Muscle of back (tissue), 13 donors: Measurements from ENCODE around the gene TMEM125. TPM values are rescaled to one million over a fixed set of nuclear protein-coding genes. Genes with fewer than 3 reads are reported as not detected.

Experiments used
- DNase-seq, 3 donors: peaks; one replicate each; pipeline versions ENCODE4 v3.0.0 to v3.0.0-alpha.2; 2013
- long read RNA-seq, 9 donors: transcript quantifications; one replicate each; lab custom pipeline, GENCODE V29; 2026
- polyA plus RNA-seq, 10 donors: library from polyadenylated mRNA; unstranded; fragments of 120-200 nt; gene quantifications; one replicate each; pipeline ENCODE4 v1.2.1, GENCODE V29; 2013; ENCODE audit not compliant: insufficient read length in 10 of 10

The TMEM125 gene
- 1 to 10 TPM in 1 of 10 donors, under 1 TPM in 1, not detected in 8; 0.41 to 1.5 TPM for polyA plus RNA-seq
- long read RNA-seq, donor 1: 0 reads
- long read RNA-seq, donor 2: 0 reads
- long read RNA-seq, donor 3: 0 reads
- long read RNA-seq, donor 4: 0 reads
- long read RNA-seq, donor 5: 0 reads
- long read RNA-seq, donor 6: 0 reads
- long read RNA-seq, donor 7: 0 reads
- long read RNA-seq, donor 8: 0 reads
- long read RNA-seq, donor 9: 0 reads

DNA sequence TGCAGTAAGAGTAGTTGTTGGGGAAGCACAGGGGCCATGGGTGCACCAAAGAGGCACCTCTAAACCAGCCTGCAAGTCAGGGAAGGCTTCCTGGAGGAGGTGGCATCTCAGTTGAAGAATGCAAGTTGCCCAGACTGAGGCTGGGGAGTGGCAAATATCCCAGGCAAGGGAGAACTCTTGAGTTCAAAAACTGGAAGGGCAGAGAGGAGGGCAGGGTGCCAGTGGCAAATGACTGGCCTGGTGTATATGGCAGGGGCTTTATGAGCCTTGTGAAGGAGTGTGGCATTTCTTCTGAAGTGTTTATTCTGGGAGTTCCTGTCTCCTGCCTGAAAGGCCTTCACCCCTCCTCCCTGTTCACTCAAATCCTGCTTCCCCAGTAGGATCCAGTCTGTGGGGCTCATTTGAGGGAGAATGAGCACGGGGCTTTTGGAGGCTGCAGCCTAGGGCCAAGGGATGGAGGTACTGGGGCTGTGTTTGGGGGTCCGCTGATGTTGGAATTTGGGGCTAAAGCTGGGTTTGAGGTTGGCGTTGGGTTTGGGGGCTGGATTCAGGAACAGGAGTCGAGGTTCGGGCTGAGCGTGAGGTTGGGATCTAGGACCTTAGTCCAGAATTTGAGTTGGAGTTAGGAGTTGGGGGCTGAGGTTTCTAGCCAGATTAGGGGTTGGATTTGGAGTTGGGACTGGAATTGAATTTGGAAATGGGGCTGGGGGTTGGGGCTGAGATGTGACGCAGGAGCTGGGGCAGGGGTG, at the start of gene TMEM125:
TMEM125 (plus strand) TSS at position 357 of the 749 bp plus-strand sequence. CDS start 2,740 bp downstream, outside the sequence.
- DNase-seq: no peak

DNA sequence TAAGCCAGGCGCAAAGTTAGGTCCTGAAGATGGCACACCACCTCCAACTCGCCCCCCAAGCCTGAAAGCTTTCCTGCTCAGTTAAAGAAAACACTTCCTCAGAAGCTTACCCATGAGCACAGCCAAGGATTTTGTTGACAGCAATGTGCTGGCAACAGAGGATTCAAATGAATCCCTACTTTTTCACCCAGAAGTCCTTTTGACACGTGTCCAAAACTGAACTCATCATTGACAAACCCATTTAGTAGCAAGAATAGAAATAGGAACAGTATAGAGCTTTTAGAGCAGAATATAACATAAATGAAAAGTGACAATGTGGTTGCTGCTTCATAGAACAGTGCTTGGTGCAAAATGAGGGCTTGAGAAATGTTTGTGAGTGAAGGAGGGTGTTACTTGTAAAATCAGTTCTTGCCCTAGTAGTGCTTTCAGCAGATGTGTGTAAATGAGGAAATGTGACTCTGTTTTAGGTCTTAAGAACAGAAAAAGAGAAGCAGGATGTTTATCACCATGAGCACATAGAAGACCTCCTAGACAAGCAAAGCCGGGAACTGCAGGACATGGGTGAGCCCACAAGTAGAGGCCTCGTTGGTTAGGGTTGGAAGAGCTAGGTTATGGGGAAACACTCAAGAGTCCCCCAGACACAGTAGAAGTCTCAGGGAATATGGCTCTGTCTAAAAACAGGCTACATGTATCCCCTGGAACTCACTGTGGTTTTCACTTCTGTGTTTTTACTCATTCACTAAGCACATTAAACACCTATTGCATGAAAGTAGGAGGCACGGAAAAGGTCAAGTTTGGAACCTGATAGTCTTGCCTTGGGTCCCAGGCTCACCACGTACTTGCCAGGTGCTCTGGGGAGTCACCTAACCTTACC, 48.6 kb upstream of the TMEM125 start:
- no peak for DNase-seq

DNA sequence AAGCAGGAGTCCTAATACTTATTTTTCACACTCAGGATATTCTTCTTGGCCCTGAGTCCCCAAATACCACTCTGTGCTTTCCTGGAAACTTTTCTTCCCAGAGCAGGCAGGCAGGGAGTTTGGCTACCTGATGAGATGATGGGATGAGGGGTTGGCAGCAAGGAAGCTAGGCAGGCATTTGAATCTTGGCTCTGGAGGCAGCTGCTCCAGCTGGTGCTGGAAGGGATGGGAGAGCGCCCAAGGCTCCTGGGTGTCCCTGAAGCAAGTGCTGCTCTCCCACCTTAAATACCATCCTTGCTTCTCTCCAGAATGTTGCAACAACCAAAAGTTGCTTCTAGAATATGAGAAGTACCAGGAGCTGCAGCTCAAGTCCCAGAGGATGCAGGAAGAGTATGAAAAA, 48.0 kb upstream of the TMEM125 start:
- no peak for DNase-seq

DNA sequence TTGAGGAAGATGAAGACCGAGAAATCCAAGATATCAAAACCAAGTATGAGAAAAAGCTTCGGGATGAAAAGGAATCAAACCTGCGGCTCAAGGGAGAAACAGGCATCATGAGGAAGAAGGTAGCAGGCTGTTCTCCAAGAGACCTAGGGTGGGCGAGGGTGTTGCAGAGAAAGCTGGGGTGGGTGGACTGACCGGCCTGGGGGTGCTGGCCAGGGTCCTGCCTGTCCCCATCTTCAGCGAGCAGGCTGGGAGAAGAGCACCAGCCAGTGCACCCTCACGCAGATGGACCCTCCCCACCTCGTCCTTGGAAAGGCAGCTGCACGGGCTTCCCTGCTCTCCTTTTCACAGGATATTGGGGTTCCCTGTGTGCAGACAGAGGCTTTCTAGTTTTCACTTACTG, 46.9 kb upstream of the TMEM125 start:
- no peak for DNase-seq

DNA sequence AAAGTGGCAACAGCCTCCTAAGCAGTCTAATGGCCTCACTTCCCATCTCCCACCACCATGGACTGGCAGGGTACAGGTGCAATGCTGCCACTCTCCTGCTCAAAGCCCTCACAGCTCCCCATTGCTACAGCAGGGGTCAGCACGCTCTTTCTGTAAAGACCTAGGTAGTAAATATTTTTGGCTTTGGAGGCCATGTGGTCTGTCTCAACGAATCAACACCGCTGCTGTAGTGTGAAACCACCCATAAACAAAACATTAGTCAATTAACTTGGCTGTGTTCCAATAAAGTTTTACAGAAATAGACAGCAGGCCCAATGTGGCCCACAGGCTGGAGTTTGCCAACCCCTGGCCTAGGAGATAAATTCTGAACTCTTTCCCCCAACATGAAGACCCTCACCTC, 44.6 kb upstream of the TMEM125 start:
- DNase-seq: no peak

DNA sequence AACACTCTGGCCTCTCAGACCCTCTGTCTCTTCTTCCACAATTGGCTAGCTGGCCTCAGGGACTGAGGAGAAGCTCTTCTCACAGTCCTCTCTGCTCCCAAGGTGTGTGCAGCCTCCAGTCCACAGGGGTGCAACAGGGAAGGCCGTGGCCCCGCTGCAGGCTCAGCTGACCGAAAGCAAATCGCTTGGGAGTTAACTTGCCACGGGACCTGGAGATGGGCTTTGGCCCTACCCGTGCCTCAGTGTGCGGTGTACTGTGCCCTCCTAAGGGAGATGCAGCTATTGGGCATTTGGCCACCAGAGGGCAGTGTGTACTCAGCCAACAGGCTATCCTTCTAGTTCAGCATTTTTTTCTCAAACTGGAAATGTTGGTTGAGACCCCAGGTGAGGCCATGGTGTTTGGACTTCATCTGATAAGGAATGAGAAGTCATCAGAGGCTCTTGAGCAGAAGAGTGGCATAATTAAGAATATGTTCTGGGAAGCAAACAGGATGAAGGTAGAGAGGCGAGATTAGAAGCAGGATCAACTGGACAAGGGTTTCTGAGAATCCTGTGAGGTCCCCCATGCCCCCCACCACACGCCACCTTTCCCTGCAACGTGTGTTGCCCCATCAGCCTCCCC, 42.5 kb upstream of the TMEM125 start:
- DNase-seq: peak; percentile 57 to 85 (median 81)

DNA sequence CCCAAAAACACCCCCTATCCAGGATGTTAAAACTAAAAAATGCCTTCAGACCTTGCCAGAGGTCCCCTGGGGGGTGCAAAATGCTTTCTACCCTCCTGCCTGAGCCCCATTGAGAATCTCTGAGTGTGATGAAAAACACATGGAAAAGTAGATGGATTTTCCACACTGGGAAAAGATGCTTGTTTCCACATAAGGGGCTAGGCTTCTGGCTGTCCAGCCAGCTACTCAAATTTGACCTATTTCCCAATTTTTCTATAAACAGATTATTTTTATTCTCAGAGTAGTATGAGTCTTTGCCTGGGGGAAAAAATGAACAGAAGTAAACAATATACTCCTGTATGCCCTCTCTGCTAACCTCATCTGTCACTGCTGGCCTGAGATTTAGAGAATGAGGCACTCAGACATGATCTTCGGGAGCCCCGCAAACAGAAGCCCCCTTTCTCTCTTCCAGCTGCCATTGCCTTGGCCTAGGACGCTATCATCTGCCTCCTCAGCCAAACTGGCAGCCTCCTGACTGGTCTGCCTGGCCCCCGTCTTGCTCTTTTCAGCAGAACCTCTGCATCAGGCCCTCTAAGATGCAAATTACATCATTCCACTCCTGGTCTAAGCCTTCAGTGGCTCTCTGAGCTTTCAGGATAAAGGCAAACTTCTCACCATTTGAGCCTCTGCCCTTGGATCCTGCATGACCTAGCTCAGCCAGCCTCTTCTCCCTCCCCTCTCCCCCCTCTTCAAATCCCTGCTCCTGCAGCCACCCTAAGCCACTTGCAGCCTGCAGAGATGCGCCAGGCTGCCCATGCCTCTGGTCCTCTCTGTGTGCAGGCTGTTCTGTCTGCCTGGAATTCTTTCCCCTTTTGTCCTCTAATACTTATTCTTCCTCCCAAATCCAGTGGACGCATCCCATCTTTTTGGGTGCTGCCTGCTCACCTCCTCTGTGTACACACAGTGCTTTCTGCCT, 39.7 kb upstream of the TMEM125 start:
- peak in 2 of 3 donors; percentile 39 to 62 for DNase-seq

DNA sequence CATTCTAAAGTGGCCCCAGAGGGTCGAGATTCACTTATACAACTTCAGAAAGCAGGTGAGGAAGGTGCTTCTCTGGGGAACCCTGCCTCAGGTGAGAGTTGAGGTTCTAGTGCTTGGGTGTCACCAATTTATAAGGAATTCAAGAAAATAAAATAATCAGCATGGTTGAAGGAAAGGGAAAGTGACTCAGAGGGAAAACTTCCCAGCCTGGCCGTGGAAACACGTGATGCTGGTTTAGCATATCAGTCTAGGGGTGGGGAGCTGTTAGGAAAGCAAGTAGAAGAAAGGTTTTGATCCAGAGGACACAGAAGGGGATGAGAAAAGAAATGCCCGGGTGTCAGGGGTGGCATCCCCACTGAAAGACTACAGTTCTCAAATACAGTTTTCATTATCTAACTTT, 37.7 kb upstream of the TMEM125 start:
- DNase-seq: peak in 1 of 3 donors; percentile 18

DNA sequence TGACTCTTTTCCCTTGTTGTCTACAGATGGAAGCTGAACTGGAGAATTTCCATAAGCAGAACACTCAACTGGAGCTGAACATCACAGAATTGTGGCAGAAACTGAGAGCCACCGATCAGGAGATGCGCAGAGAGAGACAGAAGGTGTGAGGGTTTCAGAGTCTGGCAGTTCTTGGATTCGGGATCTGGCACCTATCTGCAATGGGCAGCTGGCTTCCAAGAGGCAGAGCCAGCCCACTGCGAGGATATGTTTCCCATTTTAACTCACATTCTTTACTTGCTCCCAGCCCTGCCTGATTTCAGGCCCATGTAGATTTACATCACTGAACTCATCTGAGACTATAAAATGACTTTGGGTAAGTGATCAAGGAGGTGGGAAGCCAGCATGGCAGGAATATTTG, 37.3 kb upstream of the TMEM125 start:
- no peak for DNase-seq

DNA sequence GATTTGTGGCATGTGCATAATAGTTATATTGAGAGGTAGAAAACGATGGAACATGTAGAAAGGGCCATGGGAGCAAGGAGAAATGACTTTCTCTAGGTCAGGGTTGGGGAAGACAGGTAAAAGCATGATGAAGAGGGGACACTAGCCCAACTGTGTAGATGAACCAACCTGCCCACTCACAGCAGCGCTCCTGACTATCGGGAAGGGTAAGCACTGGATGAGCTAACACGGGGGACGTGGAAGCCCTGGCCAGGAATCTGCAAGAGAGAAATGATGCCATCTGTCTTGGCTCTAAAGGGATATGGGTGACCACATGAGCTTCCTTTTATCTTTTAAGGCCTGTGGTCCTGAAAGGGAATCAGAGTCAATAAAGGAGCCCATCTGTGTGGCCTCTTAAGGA, 36.2 kb upstream of the TMEM125 start:
- DNase-seq: no peak

- no peak for DNase-seq
Measured at GRCh38 chr1:43234267-43234666, 35.5 kb upstream of the TMEM125 start.

DNA sequence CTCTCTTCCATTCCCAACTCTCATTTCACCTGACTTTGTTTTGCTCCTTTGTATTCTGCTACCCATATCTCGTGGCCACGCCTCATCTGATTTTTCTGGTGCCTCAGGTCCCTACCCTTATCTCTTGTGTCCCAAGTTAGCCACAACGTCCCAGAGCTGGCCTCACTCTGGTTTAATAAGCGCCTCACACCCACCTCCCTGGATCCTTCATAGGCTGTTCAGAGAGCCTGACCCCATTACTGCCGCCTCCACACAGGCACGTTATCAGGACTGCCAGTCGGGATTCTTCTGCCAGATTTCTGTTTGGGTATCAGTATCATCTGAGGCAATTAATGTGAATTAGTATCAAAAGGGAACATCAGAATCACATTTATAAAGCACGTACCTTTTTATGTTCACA, 34.7 kb upstream of the TMEM125 start:
- no peak for DNase-seq

GRCh38 chr1:43235451-43236121, 34.2 kb upstream of the TMEM125 start:
- DNase-seq: no peak

DNA sequence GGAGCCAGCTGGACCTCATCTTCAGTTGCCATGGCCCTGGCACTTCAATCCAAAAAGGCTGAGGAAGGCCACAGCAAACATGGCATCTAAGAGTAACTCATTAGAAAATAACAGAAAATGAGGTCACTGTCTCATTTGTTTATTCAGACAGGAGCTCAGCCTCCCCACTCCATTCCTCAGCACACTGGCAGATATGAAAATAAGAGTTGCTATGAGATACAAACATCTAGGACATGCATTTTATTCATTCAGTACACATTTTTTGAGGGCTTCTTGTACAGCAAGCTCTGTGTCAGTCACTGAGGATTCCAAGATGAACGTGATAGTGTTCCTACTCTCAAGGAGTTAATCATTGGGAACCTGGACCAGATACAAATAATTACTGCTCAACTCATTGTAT, 32.7 kb upstream of the TMEM125 start:
- no peak for DNase-seq

GRCh38 chr1:43238085-43238484, 31.7 kb upstream of the TMEM125 start:
- DNase-seq: peak in 2 of 3 donors; percentile 44 to 49

DNA sequence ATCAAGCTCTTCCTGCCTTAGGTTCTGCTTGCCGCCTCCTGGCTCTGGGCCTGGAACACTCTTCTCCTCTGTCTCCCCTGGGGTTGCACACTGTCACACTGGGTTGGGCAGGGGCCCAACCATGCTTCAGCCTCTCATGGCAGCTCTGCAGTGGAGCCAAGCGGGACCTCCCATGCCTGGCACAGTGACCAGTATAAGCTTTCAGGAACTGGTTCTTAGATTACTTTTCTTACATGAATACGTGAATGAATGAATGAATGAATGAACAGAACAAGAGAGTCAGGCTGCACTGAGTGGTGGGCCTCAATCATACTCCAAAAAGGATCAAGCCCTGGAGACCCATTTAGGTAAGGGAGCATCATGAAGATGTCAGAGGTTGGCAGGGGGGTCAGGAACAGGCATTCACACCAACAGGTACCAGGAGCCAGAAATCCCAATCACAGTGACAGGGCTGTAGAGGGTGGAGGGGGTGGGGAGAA, 30.8 kb upstream of the TMEM125 start:
- no peak for DNase-seq

DNA sequence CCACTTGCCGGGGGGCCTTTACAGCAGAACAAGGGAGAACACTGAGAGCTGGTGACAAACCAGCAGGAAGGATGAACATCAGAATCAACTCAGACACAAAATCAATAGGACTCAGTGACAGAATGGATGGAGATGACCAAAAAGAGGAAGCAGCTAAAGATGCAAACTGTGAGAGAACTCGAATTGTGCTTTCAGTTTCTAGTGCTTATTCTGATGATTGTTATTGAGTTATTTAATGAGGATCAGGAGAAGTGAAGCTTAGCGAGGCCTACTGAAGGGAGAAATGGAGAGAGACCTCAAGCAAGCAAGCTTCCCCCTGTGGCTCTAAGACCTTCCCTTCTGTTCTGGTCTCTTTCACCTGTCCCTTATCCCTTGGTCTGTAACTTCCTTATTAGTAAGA, 30.3 kb upstream of the TMEM125 start:
- no peak for DNase-seq

DNA sequence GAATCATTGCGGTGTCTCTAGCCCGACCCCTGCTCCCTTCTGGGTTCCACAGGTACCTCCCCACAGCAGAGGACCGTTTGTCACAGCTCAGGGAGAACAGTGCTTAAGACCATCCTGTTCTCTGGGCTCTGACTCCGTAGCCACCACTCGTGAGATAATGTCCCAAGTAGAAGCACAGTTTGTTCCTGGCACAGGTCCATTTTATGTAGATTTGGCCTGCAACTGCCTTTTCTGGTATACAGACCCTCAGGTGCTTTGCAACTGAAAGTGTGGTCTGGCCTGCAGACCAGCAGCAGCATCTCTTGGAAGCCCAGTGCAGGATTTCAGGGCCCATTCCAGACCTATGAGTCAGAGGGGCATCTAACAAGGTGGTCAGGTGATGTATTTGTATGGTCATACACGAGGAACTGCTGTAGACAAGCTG, 28.4 kb upstream of the TMEM125 start:
- no peak for DNase-seq

DNA sequence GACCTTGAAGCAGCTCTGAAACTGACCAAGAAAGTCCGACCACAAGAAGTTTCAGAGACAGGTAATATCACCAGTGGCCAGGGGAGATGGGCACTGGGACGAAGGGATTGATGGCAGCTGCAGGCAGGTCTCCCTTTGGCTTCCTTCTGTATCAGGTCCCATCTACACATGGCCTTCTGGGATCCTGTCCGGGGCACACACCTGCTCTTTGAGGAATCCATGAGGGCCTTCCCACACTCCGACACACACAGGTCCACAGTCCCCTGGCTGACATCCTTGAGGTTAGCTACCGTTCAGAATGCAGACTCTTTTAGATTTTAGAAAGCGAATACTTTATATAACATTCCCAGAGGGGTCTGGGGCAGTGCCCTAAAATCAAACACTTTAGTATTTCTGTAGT, 26.5 kb upstream of the TMEM125 start:
- no peak for DNase-seq
